DND-41 (cell line): ENCODE results near the gene CPSF2.

Source experiments
- ATAC-seq: fragments of 200-7000 bp; cut with Tn5 transposase; 3 replicates; pipeline ENCODE4 v1.9.1; 2021; ENCODE audit warnings: low read depth; ENCODE audit not compliant: insufficient read depth
- DNase-seq: peaks from one replicate; pipeline ENCODE4 v3.0.0-alpha.2; 2020
- H2AFZ ChIP-seq: 2 replicates; pipeline ENCODE4 v1.6.0; 2012; ENCODE audit warnings: low read depth, low read length
- H3K27ac ChIP-seq: 2 replicates; pipeline ENCODE4 v1.5.1; 2012; ENCODE audit warnings: low read length, inconsistent platforms
- H3K27me3 ChIP-seq: fragments of 200-600 bp; sonication (generic); 2 replicates; pipeline ENCODE4 v1.6.0; 2012; ENCODE audit warnings: low read length, mild to moderate bottlenecking, inconsistent platforms; ENCODE audit not compliant: insufficient read depth, poor library complexity
- H3K36me3 ChIP-seq: 2 replicates; pipeline ENCODE4 v1.5.1; 2012; ENCODE audit warnings: low read length, inconsistent platforms; ENCODE audit not compliant: insufficient read depth
- H3K4me1 ChIP-seq: 2 replicates; pipeline ENCODE4 v1.5.1; 2012; ENCODE audit warnings: mild to moderate bottlenecking, low read length; ENCODE audit not compliant: insufficient read depth
- H3K4me2 ChIP-seq: 2 replicates; pipeline ENCODE4 v1.6.0; 2012; ENCODE audit warnings: mild to moderate bottlenecking, moderate library complexity, low read length, inconsistent platforms; ENCODE audit not compliant: insufficient read depth
- H3K4me3 ChIP-seq, 2 experiments: fragments of 200-600 bp in 1 of 2; shearing (Covaris generic) in 1 of 2; 2 replicates each; pipeline ENCODE4 v1.5.1; 2012 to 2016; ENCODE audit warnings: inconsistent platforms in 2 of 2, low read length in 2 of 2, mild to moderate bottlenecking in 2 of 2, low read depth in 1 of 2, moderate library complexity in 1 of 2
- H3K79me2 ChIP-seq: 2 replicates; pipeline ENCODE4 v1.6.0; 2012; ENCODE audit warnings: low read length, inconsistent platforms; ENCODE audit not compliant: insufficient read depth
- H3K9ac ChIP-seq: 2 replicates; pipeline ENCODE4 v1.6.0; 2012; ENCODE audit warnings: low read depth, mild to moderate bottlenecking, inconsistent platforms, low read length, moderate library complexity
- H3K9me3 ChIP-seq: 2 replicates; pipeline ENCODE4 v1.5.1; 2012; ENCODE audit warnings: low read length, moderate library complexity, mild to moderate bottlenecking, inconsistent platforms; ENCODE audit not compliant: insufficient read depth, severe bottlenecking
- H4K20me1 ChIP-seq: 2 replicates; pipeline ENCODE4 v1.6.0; 2012; ENCODE audit warnings: low read length; ENCODE audit not compliant: insufficient read depth
- EZH2 ChIP-seq: IDR thresholded peaks from 3 replicates; pipeline ENCODE4 v1.6.1; 2012; ENCODE audit warnings: borderline replicate concordance, low read depth, mild to moderate bottlenecking, moderate library complexity, low read length, inconsistent platforms; ENCODE audit not compliant: severe bottlenecking
- TF ChIP-seq, protein P1 (sequence below): IDR thresholded peaks from 2 replicates; pipeline ENCODE4 v1.5.1; 2012; ENCODE audit warnings: borderline replicate concordance, low read length, moderate library complexity, mild to moderate bottlenecking; ENCODE audit not compliant: poor library complexity, severe bottlenecking; ENCODE audit errors: extremely low read depth

CPSF2 gene

GRCh38 chr14:92108345-92109254, 13.2 kb upstream of the CPSF2 start:
- H3K27ac ChIP-seq, result no peak overlapping the region
- no peak overlapping the region for H3K4me3 ChIP-seq
- no peak for TF ChIP-seq EZH2
- TF ChIP-seq, protein P1, sequence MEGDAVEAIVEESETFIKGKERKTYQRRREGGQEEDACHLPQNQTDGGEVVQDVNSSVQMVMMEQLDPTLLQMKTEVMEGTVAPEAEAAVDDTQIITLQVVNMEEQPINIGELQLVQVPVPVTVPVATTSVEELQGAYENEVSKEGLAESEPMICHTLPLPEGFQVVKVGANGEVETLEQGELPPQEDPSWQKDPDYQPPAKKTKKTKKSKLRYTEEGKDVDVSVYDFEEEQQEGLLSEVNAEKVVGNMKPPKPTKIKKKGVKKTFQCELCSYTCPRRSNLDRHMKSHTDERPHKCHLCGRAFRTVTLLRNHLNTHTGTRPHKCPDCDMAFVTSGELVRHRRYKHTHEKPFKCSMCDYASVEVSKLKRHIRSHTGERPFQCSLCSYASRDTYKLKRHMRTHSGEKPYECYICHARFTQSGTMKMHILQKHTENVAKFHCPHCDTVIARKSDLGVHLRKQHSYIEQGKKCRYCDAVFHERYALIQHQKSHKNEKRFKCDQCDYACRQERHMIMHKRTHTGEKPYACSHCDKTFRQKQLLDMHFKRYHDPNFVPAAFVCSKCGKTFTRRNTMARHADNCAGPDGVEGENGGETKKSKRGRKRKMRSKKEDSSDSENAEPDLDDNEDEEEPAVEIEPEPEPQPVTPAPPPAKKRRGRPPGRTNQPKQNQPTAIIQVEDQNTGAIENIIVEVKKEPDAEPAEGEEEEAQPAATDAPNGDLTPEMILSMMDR, result no peak
- no peak overlapping the region for H3K4me2 ChIP-seq
- H3K79me2 ChIP-seq, result peaks cover 27% of the 10 kb centered on the region
- peaks cover 8% of the 10 kb centered on the region; the same call in 1 of the 2 replicates for H4K20me1 ChIP-seq
- no peaks in the 10 kb centered on the region for H3K9me3 ChIP-seq
- H3K27me3 ChIP-seq, result no peaks in the 10 kb centered on the region
- peaks cover 31% of the 10 kb centered on the region for H3K4me1 ChIP-seq
- DNase-seq (peak; percentile 29), ATAC-seq (no peak)
- no peaks in the 10 kb centered on the region for H3K36me3 ChIP-seq
- H3K9ac ChIP-seq, result no peak overlapping the region
- H2AFZ ChIP-seq, result peak overlapping the region; percentile 26; the same call in 1 of the 2 replicates

- DNase-seq (no peak), ATAC-seq (no peak)
- H3K4me1 ChIP-seq, result peaks cover 22% of the 10 kb centered on the region
- no peak overlapping the region for H2AFZ ChIP-seq
- TF ChIP-seq, protein P1, result no peak
- no peak for TF ChIP-seq EZH2
- no peak overlapping the region for H3K27ac ChIP-seq
- H3K4me3 ChIP-seq, result no peak overlapping the region
- no peaks in the 10 kb centered on the region for H3K27me3 ChIP-seq
- H4K20me1 ChIP-seq, result peaks cover 8% of the 10 kb centered on the region; the same call in 1 of the 2 replicates
- no peak overlapping the region for H3K9ac ChIP-seq
- H3K36me3 ChIP-seq, result no peaks in the 10 kb centered on the region
- no peaks in the 10 kb centered on the region for H3K9me3 ChIP-seq
- no peak overlapping the region for H3K4me2 ChIP-seq
- peaks cover 19% of the 10 kb centered on the region for H3K79me2 ChIP-seq
These were observed 12.3 kb upstream of the CPSF2 start for GRCh38 chr14:92109490-92109889.

DNA sequence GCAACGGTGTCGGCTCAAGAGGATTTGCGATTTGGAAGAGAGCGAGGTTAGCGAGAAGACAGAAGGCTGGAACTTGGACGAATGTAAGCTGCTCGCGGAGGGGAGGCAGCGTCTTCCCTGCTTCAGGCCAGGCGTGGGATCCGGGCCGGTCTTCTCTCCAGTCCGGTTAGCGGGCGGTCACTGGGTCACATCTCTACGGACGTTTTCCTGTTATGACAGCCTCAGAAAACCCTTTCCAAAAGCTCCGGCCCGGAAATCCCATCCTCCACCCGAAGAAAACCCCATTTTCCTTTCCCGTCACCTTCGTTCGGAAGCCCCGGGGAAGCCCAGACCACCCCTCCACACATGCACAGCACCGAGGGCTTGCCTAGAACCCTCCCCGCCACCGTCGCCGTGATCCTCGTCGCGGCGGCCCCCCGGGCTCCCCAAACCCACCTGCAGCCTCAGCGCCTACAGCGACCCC, 531 bp upstream of the CPSF2 start:
- Histone ChIP-seq H4K20me1 (no peaks in the 10 kb centered on the region), H3K4me1 (peaks cover 41% of the 10 kb centered on the region), H3K4me3 (peak overlapping the region; percentile 54 to 86), H2AFZ (peak overlapping the region; percentile 96), H3K9me3 (no peaks in the 10 kb centered on the region), H3K79me2 (peaks cover 63% of the 10 kb centered on the region), H3K36me3 (peaks cover 48% of the 10 kb centered on the region), H3K27me3 (no peaks in the 10 kb centered on the region), H3K9ac (peak overlapping the region; percentile 92), H3K4me2 (peak overlapping the region; percentile 76), H3K27ac (peak overlapping the region; percentile 94)
- ATAC-seq (peak; percentile 20), DNase-seq (no peak)
- no peak for TF ChIP-seq EZH2
- TF ChIP-seq, protein P1, result no peak
